Stimulated activated CD4-positive, alpha-beta T cell treated with anti-CD3 and anti-CD28 coated beads, Interleukin-12 subunit alpha, Interleukin-12 subunit beta, amount 100 ng/mL, for 24 hours (primary cell): ENCODE measurements around the gene EFL1.
A peak's percentile ranks its signal among the peaks of the same experiment; 100 is the strongest.
"Not testable (repeated sequence)": the region's sequence is repeated elsewhere in the genome, so short reads cannot be mapped to it uniquely, and the experiment has no call there.

Experiments
- DNase-seq, 2 experiments: peaks; one replicate each; pipeline ENCODE4 v3.0.0-alpha.2; 2020; ENCODE audit warnings: low read depth in 2 of 2

EFL1 gene

DNA sequence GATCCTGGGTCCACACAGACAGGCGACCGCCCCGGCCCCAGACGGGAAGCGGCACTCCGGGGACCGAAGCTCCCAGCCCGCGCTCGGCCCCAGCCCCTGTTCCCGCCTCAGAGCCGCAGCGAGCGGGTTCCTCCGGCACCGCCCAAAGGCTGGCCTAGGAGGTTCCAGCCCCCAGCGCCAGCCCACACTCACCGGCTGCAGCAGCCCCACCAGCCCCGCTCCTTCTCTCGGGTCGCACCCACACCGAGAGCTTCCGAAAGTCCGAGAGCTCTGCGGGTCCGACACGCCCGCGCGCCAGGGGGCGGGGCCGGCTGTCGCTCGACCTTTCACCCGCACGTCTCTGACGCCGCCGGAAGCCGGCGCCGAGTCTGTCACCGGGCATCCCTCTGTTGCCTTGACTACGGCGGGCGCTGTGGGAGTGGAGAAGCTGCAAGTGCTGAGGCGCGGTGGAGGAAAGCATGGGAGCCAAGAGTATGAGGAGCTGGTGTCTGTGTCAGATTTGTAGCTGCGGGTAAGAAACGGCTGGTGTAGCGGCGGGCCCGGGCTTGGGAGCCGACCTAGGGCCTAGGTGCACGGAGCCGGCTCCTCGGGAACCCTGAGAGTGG lies at the start of gene EFL1, which contains the start of gene SAXO2:
TSS of gene EFL1 (minus strand) at position 313 of the 605 bp plus-strand sequence. CDS start 956 bp downstream, outside the sequence.
TSS of gene SAXO2 (plus strand) at position 397 of the 605 bp plus-strand sequence. CDS start at position 459, 62 bp downstream.
- DNase-seq = peak; percentile 87 to 94

DNA sequence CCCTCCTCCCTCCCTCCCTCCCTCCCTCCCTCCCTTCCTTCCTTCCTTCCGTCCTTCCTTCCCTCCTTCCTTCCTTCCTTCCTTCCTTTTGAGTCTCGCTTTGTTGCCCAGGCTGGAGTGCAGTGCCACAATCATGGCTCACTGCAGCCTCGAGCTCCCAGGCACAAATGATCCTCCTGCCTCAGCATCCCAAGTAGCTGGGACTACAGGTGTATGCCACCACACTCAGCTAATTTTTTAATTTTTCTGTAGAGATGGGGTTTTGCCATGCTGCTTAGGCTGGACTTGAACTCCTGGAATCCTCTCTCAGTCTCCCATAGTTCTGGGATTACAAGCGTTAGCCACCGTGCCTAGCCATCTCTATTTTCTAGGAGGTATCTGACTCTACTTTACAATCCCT lies 48.8 kb upstream of the EFL1 start:
- DNase-seq = not testable (repeated sequence)

DNA sequence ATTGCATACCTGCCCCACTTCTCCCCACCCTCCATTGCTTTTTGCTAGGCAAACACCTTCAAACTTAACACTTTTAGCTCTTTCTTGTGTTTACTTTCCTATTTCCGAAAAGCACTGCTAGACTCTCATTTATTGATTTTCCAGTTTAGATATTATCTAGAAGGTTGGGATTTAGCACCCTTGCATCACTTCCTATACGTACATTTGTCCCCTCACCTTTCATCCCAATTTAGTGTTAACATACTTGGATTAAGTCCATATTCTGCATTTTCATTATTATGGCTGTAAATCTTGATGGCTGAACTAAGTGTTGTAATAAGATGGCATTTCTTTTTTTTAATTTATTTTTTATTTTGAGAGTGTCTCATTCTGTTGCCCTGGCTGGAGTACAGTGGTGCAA lies 47.3 kb upstream of the EFL1 start:
- no peak for DNase-seq

DNA sequence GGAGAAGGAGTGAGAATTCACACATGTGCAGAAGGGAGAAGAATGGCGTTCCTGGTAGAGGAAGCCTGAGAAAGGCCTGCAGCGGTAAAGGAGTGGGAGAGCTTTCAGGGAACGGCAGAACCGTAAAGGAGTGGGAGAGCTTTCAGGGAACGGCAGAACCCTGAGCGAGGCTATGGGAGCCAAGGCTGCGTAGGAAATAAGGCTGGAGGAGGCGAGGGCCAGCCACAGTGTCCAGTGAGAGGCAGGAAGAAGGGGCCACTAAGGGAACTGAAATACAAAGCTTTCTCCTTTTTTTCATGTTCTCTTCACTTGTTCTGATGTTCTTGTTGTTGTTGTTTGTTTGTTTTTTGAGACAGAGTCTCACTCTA lies 45.2 kb upstream of the EFL1 start:
- DNase-seq = no peak

DNA sequence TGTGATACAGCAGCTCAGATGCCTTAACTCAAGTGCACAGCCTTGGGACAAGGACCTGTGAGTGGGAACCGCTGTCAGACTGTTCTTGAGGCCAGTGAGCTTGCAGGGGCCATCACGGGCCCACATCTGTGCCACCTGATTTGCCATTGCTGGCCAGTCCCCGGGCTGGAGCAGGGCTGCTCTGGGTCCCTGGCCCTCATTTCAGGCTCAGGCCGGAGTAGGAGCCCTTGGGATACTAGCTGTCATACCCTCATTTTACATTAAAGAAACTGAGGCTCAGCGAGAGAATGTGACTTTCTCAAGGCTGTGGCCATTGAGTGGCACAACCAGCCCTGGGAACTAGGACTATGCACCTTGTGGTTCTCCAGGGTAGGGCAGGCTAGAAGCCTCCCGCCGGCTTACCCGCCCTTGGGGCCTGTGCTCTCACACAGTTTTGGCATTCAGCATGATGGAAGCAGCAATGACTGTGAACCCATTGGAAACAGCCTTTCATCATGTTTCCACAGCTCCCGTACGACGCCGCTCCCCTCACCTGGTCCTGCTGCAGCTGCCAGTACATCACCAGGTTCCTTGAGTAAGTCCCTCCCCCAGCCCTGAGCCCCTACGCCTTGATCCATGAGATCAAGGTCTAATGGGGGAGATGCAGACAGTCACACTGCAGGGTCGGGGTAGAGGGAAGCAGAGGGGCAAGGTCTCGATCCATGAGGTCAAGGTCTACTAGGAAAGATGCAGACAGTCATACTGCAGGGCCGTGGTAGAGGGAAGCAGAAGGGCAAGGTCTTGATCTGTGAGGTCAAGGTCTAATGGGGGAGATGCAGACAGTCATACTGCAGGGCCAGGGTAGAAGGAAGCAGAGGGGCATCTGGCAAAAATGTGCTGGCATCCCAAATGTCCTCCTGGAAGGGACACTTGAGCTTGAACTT lies 44.5 kb upstream of the EFL1 start:
- DNase-seq = no peak

DNA sequence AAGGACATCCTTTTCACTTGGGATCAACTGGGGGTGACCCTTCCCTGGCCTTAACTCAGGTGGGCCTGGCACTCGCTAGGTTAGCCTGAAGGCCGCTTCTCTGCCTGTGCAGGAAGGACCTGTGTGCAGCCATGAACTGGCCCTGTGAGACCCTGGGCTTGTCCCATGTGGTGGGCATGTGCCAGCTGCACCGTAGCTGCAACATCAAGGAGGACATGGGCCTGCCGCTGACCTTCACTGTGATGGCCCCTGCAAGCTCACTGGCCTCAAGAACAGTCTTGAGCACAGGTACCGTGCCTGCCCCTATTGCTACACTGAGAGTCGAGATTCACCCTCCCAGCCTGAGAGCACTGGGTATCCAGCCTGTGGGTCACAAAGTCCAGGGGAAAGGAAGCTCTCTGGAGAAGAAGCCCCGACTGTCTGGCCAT lies 43.1 kb upstream of the EFL1 start:
- DNase-seq = no peak

DNA sequence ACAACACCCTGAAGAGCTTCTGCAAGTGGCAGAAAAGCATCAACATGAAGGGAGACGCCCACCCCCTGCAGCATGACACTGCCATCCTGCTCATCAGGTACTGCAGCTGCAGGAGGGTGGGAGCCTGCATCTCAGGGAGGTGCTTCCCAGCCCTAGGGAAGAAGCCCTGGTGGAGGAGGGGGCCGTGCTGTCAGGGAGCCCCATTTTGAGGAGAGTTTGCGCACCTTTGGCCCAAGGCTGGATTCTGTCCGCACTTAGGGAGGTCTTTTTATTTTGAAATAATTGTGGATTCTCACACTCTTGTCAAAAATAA lies 42.2 kb upstream of the EFL1 start:
- DNase-seq = no peak

DNA sequence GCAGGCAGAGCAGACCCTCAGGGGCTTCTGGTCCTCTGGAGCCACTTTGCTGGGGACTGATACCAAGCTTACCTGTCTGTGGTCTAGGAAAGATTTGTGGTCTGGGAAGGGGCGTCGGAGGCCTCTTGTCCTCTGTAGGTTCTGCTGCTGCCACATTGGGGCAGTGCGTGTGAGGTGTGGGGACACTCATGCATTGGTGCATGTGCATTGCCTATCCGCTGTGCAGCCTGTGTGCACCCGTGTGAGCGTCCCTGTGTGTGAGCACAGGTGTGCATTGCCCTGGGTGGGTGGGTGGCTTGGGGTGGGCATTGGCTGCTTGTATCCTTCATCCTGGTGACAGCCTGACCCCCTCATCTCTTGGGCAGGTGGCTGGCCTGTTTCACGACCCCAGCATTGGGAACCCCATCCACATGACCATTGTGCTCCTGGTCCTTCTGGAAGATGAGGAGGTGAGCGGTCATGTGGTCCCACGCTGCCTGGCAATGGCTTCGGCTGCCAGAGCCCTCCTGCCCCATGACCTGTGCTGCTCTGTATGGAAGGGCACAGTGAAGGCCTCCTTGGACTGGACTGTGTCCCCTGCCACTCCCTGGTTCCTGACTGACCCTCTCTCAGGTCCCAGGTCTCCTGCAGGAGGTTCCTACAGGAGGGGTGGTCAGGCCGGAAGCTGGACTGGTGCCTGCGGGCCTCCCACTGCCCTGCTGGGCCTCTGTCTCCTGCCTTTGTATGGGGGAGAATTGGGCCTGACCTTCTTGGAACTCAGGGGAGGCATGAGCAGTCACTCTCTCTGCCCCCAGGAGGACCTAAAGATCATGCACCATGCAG lies 41.6 kb upstream of the EFL1 start:
- no peak for DNase-seq

DNA sequence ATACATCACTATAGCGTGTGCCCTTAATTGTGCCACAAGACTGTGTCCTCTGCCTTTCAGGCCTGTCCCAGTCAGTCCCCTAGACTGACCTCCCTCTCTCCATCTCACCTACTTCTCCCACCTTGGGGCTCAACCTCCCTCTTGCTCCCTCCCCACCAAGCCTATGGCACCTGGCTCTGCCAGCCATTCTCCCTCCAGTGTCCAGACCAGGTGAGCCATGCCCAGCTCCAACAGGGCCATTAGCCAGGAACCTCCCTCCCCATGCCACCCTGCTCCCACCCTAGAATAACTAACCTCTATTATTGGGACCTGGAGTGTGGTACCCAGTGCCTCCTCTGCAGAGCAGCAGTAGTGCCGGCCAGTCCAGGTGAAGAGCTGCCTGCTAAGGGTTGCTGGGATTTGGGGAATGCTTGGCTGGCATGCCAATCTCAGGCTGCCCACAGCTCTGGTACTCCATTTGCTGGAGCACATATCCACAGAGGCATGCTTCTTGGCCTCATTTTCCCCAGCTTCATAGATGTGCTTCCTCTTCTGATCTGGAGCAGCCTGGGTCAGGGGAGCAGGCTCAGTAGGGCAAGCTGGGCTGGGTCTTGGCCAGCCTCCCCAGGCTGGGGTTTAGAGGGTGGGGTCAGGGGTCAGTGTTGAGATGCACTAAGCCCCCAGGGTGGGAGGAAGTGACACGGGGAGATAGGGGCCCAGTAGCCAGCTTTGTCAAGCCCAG lies 38.9 kb upstream of the EFL1 start:
- DNase-seq = no peak

DNA sequence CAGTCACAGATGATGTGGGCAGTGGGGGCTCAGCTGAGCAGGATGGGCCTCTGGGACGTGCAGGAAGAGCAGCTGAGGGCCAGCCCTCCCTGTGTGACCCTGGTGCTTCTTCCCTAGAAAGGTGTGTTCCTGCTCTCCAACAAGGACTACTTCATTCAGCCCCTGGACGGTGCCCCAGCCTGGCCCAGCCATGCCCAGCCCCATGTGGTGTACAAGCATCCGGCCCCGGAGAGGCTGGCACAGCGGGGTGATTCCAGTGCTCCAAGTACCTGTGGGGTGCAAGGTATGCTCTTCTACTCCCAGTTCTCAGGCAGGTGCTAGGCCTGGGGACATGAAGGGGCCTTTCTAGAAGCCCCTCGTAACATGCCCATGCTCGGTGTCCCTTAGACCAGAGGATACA lies 38.3 kb upstream of the EFL1 start:
- DNase-seq = no peak

DNA sequence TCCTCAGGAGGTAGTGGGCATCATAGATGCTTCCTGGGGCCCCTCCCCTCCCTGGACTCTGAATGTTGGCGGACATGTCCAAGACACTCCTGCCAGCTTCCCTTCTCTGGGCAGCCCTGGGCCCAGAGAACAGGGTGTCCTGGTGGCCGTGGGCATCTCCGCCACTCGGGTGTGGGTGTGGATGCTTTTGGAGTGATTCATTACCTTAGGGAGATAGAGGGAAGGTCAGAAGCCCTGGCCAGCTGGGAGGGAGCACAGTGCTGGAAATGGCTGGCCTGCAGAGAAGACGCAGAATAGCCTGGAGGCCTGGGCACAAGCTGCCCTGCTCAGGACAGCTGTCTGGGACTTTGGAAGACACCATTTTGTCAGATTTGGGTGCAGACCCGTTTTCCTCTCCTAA lies 37.8 kb upstream of the EFL1 start:
- not testable (repeated sequence) for DNase-seq

DNA sequence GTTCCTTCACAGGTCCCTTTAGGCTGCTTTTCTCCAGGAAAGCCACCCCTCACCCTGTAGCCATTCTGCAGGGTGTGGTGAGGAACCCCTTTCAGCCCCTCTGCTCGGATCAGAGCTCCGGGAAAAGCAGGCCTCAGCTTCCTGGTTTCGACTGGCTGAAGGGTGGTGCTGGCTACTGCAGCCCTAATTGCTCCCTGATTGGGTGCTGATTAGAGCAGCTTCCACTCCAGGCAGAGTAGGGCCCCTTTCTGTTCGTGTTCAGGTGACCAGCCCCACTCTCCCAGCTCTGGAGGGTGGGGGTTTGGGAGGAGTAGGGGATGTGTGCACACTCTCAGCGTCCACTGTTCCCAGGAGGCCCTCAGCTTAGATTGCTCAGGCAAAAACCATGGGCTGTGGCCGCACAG lies 37.0 kb upstream of the EFL1 start:
- not testable (repeated sequence) for DNase-seq

DNA sequence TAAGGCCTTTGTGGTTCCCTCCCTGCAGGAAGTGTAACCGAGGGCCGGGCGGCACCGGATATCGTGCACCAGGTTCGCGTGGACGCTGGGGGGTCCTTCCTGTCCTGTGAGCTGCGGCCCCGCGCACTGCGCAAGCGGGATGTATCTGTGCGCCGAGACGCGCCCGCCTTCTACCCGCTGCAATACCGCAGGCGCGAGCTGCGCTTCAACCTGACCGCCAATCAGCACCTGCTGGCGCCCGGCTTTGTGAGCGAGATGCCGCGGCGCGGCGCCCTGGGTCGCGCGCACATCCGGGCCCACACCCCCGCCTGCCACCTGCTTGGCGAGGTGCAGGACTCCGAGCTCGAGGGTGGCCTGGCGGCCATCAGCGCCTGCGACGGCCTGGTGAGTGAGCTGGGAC lies 36.0 kb upstream of the EFL1 start:
- peak; percentile 6 to 22 for DNase-seq

DNA sequence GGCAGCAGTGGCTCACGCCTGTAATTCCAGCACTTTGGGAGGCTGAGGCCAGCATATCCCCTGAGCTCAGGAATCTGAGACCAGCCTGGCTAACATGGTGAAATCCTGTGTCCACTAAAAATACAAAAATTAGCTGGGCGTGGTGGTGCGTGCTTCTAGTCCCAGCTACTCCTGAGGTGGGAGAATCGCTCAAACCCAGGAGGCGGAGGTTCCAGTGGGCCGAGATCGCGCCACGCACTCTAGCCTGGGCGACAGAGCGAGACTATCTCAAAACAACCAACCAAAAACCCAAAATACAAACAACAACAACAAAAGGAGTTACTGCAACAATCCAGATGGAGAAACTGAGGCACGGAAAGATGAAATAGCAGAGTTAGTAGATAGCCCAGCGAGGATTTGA lies 35.5 kb upstream of the EFL1 start:
- no peak for DNase-seq

DNA sequence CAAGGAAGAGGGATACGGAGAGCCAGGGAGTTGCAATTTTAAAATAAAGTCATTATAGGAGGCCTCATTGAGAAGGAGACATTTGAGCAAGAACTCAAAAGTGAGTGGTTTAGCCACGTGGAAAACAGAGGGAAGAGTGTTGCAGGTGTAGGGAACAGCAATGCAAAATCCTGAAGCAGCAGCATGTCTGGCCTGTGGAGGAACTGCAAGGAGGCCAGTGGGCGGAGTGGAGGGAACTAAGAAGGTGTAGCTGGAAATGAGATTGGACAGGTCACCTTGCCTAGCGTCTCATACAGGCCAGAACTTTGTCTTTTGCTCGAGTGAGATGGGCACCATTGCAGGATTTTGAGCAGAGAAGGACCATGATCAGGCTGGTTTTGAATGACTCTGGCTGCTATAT lies 35.0 kb upstream of the EFL1 start:
- DNase-seq = no peak

DNA sequence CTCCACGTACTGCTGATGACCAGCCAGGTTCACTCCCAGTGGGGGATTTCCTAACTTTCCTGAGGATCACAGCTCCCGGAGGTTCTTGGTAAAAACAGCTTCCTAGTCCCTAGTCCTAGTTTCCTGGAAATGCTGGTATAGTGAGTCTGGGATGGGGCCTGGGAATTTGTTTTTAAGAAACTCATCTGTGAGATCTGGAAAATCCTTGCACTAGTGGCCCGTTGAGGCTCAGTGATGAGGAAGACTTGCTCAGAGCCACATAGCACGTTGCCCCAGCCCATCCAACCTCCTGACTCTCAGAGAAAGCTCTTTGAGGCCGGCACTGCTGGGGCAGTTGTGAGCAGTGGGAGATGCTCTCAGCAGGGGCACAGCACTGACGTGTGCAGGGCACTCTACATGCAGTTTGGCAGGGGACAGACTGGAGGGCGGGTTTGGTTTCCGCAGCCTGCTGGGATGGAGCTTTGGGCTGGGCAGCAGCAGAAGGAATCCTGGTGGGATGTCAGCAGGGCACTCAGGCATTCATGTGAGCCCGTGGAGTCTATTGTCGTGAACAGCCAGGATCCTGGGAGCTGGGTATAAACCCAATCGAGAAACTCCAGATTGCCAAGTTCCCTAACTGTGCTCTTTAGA lies 31.6 kb upstream of the EFL1 start:
- no peak for DNase-seq

DNA sequence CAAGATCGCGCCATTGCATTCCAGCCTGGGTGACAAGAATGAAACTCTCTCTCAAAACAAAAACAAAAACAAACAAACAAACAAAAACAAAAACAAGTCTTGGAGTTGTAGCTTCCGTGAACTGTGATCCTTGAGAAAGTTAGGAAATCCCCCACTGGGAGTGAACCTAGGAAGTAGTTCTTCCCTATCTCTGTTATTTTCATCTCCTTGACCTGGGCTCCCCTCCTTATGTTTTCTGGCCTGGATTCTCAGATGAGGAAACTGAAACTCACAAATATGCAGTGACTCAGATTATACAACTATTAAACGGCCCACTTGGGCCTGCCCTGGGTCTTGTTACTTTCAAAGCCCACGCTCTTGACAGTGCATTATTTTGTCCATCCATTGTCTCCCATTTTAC lies 29.7 kb upstream of the EFL1 start:
- DNase-seq = no peak

DNA sequence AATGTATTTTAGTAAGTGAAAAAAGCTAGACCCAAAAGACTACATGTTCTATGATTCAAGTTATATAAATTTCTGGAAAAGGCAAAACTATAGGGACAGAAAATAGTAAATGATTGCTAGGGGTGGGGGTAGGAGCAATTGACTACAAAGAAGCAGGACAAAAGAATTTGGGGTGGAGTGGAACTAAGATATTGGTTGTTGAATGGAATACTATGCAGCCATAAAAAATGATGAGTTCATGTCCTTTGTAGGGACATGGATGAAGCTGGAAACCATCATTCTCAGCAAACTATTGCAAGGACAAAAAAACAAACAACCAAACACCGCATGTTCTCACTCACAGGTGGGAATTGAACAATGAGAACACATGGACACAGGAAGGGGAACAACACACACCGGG lies 25.7 kb upstream of the EFL1 start:
- DNase-seq = not testable (repeated sequence)

DNA sequence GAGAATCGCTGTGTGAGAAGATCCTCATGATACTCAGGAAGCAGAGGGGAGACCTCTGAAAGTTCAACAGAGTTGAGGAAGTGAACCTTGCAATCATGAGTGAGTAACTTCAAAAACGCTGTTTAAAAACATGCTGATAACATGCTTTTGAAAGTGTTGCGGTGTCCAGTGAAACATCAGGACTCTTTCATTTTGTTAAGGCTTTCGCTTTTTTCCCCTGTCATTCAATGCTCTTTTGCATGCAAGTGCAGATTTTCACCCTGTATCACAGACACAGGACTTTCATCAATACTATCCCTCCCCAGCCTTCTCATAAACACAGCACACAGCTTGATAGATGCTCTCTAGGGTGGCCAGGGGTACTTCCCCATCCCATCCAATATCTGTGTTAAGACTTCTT lies 23.9 kb upstream of the EFL1 start:
- not testable (repeated sequence) for DNase-seq

DNA sequence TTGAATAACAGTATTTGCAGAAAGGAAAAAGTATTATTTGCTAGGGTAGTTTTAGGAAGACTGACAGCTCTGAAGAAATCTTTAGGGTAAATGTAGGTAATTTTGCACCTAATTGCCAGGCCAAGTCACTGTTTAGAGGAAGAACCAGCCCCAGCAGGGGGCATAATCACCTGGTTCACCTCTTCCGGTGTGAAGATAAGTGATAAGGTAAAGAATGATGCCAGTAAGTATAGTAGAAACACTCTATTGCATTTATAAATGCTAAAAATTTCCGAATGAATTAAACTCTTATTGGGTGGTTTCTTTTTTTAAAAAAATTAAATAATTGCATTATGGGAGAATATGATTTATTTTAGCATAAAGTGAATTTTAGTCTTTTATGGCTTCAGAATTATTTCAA lies 21.8 kb upstream of the EFL1 start:
- not testable (repeated sequence) for DNase-seq

DNA sequence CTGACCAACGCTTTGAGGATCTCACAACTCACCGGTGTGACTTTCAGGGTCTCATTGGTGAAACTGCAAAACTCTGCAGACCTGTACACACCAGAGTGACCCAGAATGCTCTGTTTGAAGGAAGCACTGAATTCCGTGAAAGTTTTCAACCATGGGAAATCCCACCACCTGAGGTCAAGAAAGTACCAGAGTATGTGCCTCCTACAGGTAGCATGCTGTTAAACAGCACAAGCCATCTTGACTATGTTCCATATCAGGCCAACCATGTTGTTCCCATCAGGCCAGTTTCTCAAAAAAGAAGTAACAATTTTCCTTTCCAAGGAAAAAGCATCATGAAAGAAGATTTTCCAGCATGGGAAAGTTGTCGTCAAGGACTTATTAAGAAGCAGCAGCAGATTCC lies 19.9 kb upstream of the EFL1 start:
- not testable (repeated sequence) for DNase-seq
